Breast epithelium (tissue), 3 donors: ENCODE data around the gene BRINP2.

Experiments
- POLR2A ChIP-seq: fragments of 450-650 bp; IDR thresholded peaks from one replicate; pipeline ENCODE4 v1.6.1; 2016; ENCODE audit warnings: antibody characterized with exemption, mild to moderate bottlenecking, moderate library complexity
- POLR2AphosphoS5 ChIP-seq, 3 donors: sonication (generic); formaldehyde crosslinking; IDR thresholded peaks; one replicate each; pipeline ENCODE4 v1.6.1; 2017; ENCODE audit warnings: antibody characterized with exemption in 3 of 3
- TF ChIP-seq, protein P1 (sequence below), 3 donors: fragments of 450-650 bp; IDR thresholded peaks; one replicate each; pipeline ENCODE4 v1.5.1; 2016 to 2017; ENCODE audit warnings: antibody characterized with exemption in 3 of 3, mild to moderate bottlenecking in 3 of 3, moderate library complexity in 3 of 3

- TF ChIP-seq, protein P1, sequence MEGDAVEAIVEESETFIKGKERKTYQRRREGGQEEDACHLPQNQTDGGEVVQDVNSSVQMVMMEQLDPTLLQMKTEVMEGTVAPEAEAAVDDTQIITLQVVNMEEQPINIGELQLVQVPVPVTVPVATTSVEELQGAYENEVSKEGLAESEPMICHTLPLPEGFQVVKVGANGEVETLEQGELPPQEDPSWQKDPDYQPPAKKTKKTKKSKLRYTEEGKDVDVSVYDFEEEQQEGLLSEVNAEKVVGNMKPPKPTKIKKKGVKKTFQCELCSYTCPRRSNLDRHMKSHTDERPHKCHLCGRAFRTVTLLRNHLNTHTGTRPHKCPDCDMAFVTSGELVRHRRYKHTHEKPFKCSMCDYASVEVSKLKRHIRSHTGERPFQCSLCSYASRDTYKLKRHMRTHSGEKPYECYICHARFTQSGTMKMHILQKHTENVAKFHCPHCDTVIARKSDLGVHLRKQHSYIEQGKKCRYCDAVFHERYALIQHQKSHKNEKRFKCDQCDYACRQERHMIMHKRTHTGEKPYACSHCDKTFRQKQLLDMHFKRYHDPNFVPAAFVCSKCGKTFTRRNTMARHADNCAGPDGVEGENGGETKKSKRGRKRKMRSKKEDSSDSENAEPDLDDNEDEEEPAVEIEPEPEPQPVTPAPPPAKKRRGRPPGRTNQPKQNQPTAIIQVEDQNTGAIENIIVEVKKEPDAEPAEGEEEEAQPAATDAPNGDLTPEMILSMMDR (IDR thresholded peaks at IDR 0.05), result peak; percentile 66 to 79 (median 69)
- TF ChIP-seq POLR2AphosphoS5 (IDR thresholded peaks at IDR 0.05), result no peak
- no peak for TF ChIP-seq POLR2A
Measured at GRCh38 chr1:177181631-177182291, 11.0 kb downstream of the BRINP2 start.
